CD4-positive, CD25-positive, alpha-beta regulatory T cell (primary cell): Measurements from ENCODE around the gene BEND6. TPM values are rescaled to one million over a fixed set of nuclear protein-coding genes. Genes with fewer than 3 reads are reported as not detected.

Experiments
- ATAC-seq, 2 donors: fragments of 150-1000 bp; cut with Tn5 transposase; one replicate each; pipeline ENCODE4 v1.10.0; 2021; ENCODE audit warnings: low read depth in 2 of 2, moderate number of reproducible peaks in 2 of 2, moderate library complexity in 1 of 2
- DNase-seq, 3 donors: peaks; one replicate each; pipeline versions ENCODE4 v3.0.0 to v3.0.0-alpha.2; 2012 to 2022; ENCODE audit warnings: mixed read lengths in 1 of 3
- H3K27ac ChIP-seq: one replicate; pipeline ENCODE4 v1.7.0; 2013; ENCODE audit warnings: mild to moderate bottlenecking, low read length; ENCODE audit not compliant: insufficient read depth, poor library complexity, severe bottlenecking
- H3K27me3 ChIP-seq: one replicate; pipeline ENCODE4 v1.7.0; 2013; ENCODE audit warnings: low read length; ENCODE audit not compliant: control insufficient read depth, insufficient read depth
- H3K36me3 ChIP-seq: one replicate; pipeline ENCODE4 v1.7.0; 2013; ENCODE audit warnings: mild to moderate bottlenecking, low read length, moderate library complexity; ENCODE audit not compliant: control insufficient read depth, insufficient read depth
- H3K4me1 ChIP-seq: 2 replicates; pipeline ENCODE4 v1.7.0; 2013; ENCODE audit warnings: mild to moderate bottlenecking, low read length; ENCODE audit not compliant: insufficient read depth, control insufficient read depth, poor library complexity, severe bottlenecking
- H3K4me3 ChIP-seq: one replicate; pipeline ENCODE4 v1.7.0; 2013; ENCODE audit warnings: low read depth, mild to moderate bottlenecking, low read length, moderate library complexity
- H3K9me3 ChIP-seq, 2 experiments: 1 replicate in 1 of 2; 2 replicates in 1 of 2; pipeline ENCODE4 v1.7.0; 2013; ENCODE audit warnings: low read length in 2 of 2, mild to moderate bottlenecking in 1 of 2, moderate library complexity in 1 of 2; ENCODE audit not compliant: control insufficient read depth in 2 of 2
- H3K27ac Mint-ChIP-seq, 3 donors: one replicate each; pipeline ENCODE4 v1.8.0; 2020 to 2022; ENCODE audit warnings: mild to moderate bottlenecking in 3 of 3, mixed read lengths in 3 of 3, moderate library complexity in 2 of 3
- H3K27me3 Mint-ChIP-seq: one replicate; pipeline ENCODE4 v1.8.0; 2022; ENCODE audit warnings: mild to moderate bottlenecking, mixed read lengths
- H3K36me3 Mint-ChIP-seq: one replicate; pipeline ENCODE4 v1.8.0; 2020; ENCODE audit warnings: mixed read lengths
- H3K4me1 Mint-ChIP-seq, 4 donors: one replicate each; pipeline ENCODE4 v1.8.0; 2020 to 2022; ENCODE audit warnings: mixed read lengths in 4 of 4, mild to moderate bottlenecking in 1 of 4
- H3K4me3 Mint-ChIP-seq, 4 donors: one replicate each; pipeline ENCODE4 v1.8.0; 2020 to 2022; ENCODE audit warnings: mild to moderate bottlenecking in 4 of 4, mixed read lengths in 4 of 4, moderate library complexity in 3 of 4
- H3K9me3 Mint-ChIP-seq, 7 donors: one replicate each; pipeline ENCODE4 v1.8.0; 2020 to 2022; ENCODE audit warnings: mixed read lengths in 7 of 7, mild to moderate bottlenecking in 3 of 7, moderate library complexity in 2 of 7
- polyA plus RNA-seq, 4 donors: library from polyadenylated mRNA; unstranded; fragments of 300-500 nt; fragmentation: Illumina TruSeq; gene quantifications; one replicate each; pipeline ENCODE4 v1.2.3, GENCODE V29; 2021
- total RNA-seq: library from RNA; stranded (reverse); gene quantifications from one replicate; pipeline ENCODE4 v1.2.3, GENCODE V29; 2022

Gene BEND6
- total and polyA plus RNA-seq, 5 donors from 2014 or later = not detected

DNA sequence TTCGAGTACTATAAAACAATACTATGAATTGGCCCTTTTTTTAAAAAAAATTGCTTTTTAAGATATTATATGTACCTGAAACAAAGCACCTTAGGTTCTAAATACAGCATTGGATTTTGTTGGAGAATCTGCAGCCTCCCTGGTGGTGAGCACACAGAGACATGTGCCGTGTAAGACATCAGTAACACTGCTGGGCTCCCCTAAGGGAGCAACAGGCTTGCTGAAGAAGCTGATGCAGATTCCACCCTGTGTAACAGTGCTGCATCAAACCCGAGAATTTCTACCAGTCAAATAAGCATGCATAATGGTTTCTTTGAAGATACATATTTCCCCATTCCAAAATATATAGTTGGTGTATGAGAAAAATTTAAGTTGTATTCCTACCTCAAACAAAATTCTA, 108.9 kb downstream of the BEND6 start:
- H3K4me1 ChIP-seq = no peaks in the 10 kb centered on the region
- no peak overlapping the region for H3K4me3 ChIP-seq
- no peaks in the 10 kb centered on the region for H3K27me3 ChIP-seq
- Mint-ChIP-seq H3K4me1 (peaks cover 0 to 14% (median 8%) of the 10 kb centered on the region in 4 donors), H3K27me3 (no peaks in the 10 kb centered on the region), H3K9me3 (no peaks in the 10 kb centered on the region), H3K27ac (no peak overlapping the region), H3K36me3 (peaks cover 32% of the 10 kb centered on the region), H3K4me3 (no peak overlapping the region)
- H3K9me3 ChIP-seq = no peaks in the 10 kb centered on the region
- H3K36me3 ChIP-seq = peaks cover 6% of the 10 kb centered on the region
- ATAC-seq (no peak), DNase-seq (no peak)
- no peak overlapping the region for H3K27ac ChIP-seq

DNA sequence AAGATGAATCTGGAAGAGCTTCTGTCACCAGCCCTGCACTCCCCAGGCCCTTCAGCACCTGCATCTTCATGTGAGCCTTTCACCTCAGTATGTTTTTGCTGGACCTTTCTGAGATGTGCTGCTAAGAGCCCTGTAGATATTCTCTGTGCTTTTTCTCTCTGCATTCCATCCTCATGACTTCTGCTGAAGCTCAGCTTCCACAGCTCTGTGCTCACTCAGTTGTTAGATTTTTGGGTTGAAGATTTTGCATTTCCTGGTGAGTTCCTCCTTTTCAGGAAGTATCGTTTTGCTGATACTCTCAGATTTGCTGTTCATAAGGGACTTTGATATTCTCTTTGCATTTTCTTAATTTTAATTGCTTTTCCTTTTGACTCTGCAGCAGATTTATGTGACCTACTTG, 109.9 kb downstream of the BEND6 start:
- Mint-ChIP-seq H3K4me3 (no peak overlapping the region), H3K27ac (peak overlapping the region in 1 of 3 donors; percentile 71), H3K9me3 (no peaks in the 10 kb centered on the region), H3K4me1 (peaks cover 0 to 14% (median 6%) of the 10 kb centered on the region in 4 donors), H3K36me3 (peaks cover 29% of the 10 kb centered on the region), H3K27me3 (no peaks in the 10 kb centered on the region)
- no peak overlapping the region for H3K27ac ChIP-seq
- ATAC-seq = no peak
- H3K27me3 ChIP-seq = no peaks in the 10 kb centered on the region
- no peak overlapping the region for H3K4me3 ChIP-seq
- no peak for DNase-seq
- H3K4me1 ChIP-seq = no peaks in the 10 kb centered on the region
- H3K9me3 ChIP-seq = no peaks in the 10 kb centered on the region
- H3K36me3 ChIP-seq = peaks cover 6% of the 10 kb centered on the region

DNA sequence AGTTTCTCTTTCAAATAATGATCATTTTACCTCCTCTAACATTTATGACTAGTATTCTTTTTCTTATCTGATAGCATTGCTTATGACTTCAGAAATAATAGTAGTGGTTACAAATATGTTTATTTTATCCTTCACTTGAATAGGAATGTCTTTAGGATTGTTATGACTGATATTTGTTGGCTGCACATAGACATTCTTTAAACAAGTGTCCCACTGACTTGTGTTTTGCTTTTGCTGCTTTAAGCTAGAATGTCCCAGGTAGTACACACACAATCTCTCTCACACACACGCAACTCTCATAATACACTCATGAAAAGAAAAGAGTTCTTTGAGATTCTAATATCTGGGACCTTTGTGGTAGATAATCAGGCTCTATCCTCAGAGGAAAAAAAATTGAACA, 113.2 kb downstream of the BEND6 start:
- peaks cover 15% of the 10 kb centered on the region for H3K36me3 Mint-ChIP-seq
- H3K4me1 Mint-ChIP-seq = peaks cover 0 to 14% (median 5%) of the 10 kb centered on the region in 4 donors
- no peaks in the 10 kb centered on the region for H3K9me3 ChIP-seq
- H3K27ac Mint-ChIP-seq = peak overlapping the region in 1 of 3 donors; percentile 9
- H3K4me3 Mint-ChIP-seq = no peak overlapping the region
- H3K27ac ChIP-seq = no peak overlapping the region
- DNase-seq = no peak
- H3K36me3 ChIP-seq = no peaks in the 10 kb centered on the region
- no peaks in the 10 kb centered on the region for H3K27me3 Mint-ChIP-seq
- H3K4me3 ChIP-seq = no peak overlapping the region
- no peak for ATAC-seq
- no peaks in the 10 kb centered on the region for H3K9me3 Mint-ChIP-seq
- no peaks in the 10 kb centered on the region for H3K27me3 ChIP-seq
- H3K4me1 ChIP-seq = no peaks in the 10 kb centered on the region

DNA sequence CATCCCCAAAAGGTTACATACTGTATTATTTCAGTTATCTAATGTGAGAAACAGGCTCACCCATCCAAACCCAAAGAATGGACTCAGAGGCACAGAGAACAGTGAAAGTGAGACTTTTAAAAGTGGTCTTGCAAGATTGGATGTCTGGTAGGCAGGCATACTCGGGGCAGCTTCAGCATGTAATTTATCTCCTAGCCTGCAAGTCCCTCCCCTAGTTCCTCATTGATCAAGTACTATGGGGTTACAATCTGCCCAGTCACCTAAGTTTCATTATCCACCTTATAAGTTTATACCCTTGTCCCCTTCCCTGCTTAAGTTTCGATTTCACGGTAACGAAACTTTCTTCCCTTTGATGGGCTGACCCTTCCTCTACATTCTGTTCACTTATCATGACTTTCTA, 114.3 kb downstream of the BEND6 start:
- Mint-ChIP-seq H3K9me3 (no peaks in the 10 kb centered on the region), H3K4me1 (peaks cover 0 to 14% (median 5%) of the 10 kb centered on the region in 4 donors), H3K27me3 (no peaks in the 10 kb centered on the region), H3K36me3 (peaks cover 21% of the 10 kb centered on the region), H3K27ac (peak overlapping the region in 1 of 3 donors; percentile 32), H3K4me3 (no peak overlapping the region)
- DNase-seq = no peak
- H3K27ac ChIP-seq = no peak overlapping the region
- H3K4me1 ChIP-seq = no peaks in the 10 kb centered on the region
- no peaks in the 10 kb centered on the region for H3K27me3 ChIP-seq
- no peak for ATAC-seq
- H3K4me3 ChIP-seq = no peak overlapping the region
- no peaks in the 10 kb centered on the region for H3K9me3 ChIP-seq
- no peaks in the 10 kb centered on the region for H3K36me3 ChIP-seq

DNA sequence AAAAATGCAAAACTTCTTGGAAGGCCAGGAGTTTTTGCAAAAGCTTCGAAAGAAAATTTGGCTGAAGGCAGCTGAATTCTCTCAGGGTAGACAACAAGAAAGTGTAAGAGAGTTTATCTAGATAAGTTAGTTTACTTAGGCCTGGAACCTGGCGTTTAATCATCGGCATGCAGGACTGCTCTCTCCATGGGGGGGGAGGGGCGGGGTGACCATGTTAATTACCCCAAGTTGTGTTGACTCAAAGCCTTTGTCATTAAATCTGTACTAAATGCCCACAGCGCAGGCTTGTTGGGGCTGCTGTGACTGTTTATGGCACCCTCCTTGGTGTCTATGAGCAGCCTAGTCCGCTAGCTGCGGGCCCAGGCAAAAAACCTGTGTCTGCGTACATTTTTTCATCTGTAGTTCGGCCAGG, 115.0 kb downstream of the BEND6 start:
- Histone ChIP-seq H3K36me3 (no peaks in the 10 kb centered on the region), H3K9me3 (no peaks in the 10 kb centered on the region), H3K4me3 (no peak overlapping the region), H3K4me1 (no peaks in the 10 kb centered on the region), H3K27me3 (no peaks in the 10 kb centered on the region), H3K27ac (no peak overlapping the region)
- ATAC-seq = no peak
- Mint-ChIP-seq H3K4me3 (no peak overlapping the region), H3K4me1 (peaks cover 0 to 7% (median 1%) of the 10 kb centered on the region in 4 donors), H3K36me3 (peaks cover 19% of the 10 kb centered on the region), H3K9me3 (no peaks in the 10 kb centered on the region), H3K27ac (no peak overlapping the region), H3K27me3 (no peaks in the 10 kb centered on the region)
- DNase-seq = no peak

DNA sequence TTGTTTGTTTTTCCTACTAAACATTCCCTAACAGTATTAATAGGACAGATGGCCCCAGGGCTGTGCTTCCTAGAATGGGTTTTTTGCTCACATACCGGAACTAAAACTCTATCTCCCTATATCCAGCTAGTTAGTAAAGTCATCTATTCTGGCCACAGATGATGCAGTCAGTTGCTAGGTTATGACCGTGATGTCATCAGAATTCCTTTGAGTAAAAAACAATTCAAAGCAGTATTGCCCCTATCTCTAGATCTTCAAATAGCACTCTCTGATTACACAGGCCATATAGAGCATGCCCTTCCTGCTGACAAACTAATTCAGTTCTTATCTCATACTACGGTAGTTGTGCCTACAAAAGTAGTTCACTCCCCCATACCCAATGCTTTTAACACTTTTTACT, 117.2 kb downstream of the BEND6 start:
- ATAC-seq = no peak
- no peak for DNase-seq
- Histone ChIP-seq H3K36me3 (no peaks in the 10 kb centered on the region), H3K4me1 (no peaks in the 10 kb centered on the region), H3K4me3 (no peak overlapping the region), H3K27ac (no peak overlapping the region), H3K9me3 (no peaks in the 10 kb centered on the region), H3K27me3 (no peaks in the 10 kb centered on the region)
- H3K4me1 Mint-ChIP-seq = no peaks in the 10 kb centered on the region
- no peak overlapping the region for H3K27ac Mint-ChIP-seq
- no peaks in the 10 kb centered on the region for H3K27me3 Mint-ChIP-seq
- H3K4me3 Mint-ChIP-seq = no peak overlapping the region
- peaks cover 13% of the 10 kb centered on the region for H3K36me3 Mint-ChIP-seq
- H3K9me3 Mint-ChIP-seq = no peaks in the 10 kb centered on the region

DNA sequence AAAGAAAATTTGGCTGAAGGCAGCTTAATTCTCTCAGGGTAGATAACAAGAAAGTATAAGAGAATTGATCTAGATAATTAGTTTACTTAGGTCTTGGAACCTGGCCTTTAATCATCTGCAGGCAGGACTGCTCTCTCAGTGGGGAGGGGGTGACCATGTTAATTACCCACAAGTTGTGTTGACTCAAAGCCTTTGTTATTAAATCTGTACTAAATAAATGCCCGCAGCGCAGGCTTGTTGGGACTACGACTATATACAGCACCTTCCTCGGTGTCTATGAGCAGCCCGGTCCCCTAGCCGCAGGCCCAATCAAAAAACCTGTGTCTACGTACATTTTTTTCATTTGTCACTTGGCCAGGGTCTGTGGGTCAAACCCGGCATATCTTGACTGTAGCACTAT, 119.5 kb downstream of the BEND6 start:
- Histone ChIP-seq H3K9me3 (no peaks in the 10 kb centered on the region), H3K36me3 (no peaks in the 10 kb centered on the region), H3K4me1 (no peaks in the 10 kb centered on the region), H3K4me3 (no peak overlapping the region), H3K27ac (no peak overlapping the region), H3K27me3 (no peaks in the 10 kb centered on the region)
- H3K27me3 Mint-ChIP-seq = no peaks in the 10 kb centered on the region
- no peak overlapping the region for H3K27ac Mint-ChIP-seq
- peaks cover 9% of the 10 kb centered on the region for H3K36me3 Mint-ChIP-seq
- no peak for ATAC-seq
- H3K4me3 Mint-ChIP-seq = no peak overlapping the region
- peaks cover 0 to 4% (median 0%) of the 10 kb centered on the region in 4 donors for H3K4me1 Mint-ChIP-seq
- no peak for DNase-seq
- H3K9me3 Mint-ChIP-seq = no peaks in the 10 kb centered on the region

DNA sequence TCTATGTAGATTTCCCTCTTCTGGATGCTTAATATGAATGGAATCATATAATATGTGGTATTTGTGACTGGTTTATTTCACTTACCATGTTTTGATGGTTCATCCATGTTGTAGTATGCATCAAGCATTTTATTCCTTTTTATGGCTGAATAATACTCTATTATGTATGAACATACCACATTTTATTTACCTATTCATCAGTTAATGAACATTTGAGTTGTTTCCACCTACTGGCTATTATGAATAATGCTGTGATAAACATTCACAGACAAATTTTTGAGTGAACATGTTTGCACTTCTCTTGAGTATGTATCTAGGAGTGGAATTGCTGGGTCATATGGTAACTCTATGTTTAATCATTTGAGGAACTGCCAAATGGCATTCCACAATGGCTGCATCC, 120.2 kb downstream of the BEND6 start:
- no peak overlapping the region for H3K4me3 Mint-ChIP-seq
- Histone ChIP-seq H3K27me3 (no peaks in the 10 kb centered on the region), H3K36me3 (no peaks in the 10 kb centered on the region), H3K4me3 (no peak overlapping the region), H3K9me3 (peaks cover 2 to 3% of the 10 kb centered on the region in 2 experiments), H3K27ac (no peak overlapping the region), H3K4me1 (no peaks in the 10 kb centered on the region)
- no peaks in the 10 kb centered on the region for H3K27me3 Mint-ChIP-seq
- peaks cover 0 to 4% (median 0%) of the 10 kb centered on the region in 4 donors for H3K4me1 Mint-ChIP-seq
- ATAC-seq (no peak), DNase-seq (no peak)
- H3K9me3 Mint-ChIP-seq = peaks cover 0 to 2% (median 0%) of the 10 kb centered on the region in 7 donors
- H3K36me3 Mint-ChIP-seq = peaks cover 9% of the 10 kb centered on the region
- no peak overlapping the region for H3K27ac Mint-ChIP-seq
